ENCODE measurements around the gene IL1R2. TPM values are rescaled to one million over a fixed set of nuclear protein-coding genes. Genes with fewer than 3 reads are reported as not detected.
"Not testable (repeated sequence)": the region's sequence is repeated elsewhere in the genome, so short reads cannot be mapped to it uniquely, and the experiment has no call there.

IL1R2 gene
- total RNA-seq, 1 donor from 2014 or later = 19.0 TPM

DNA sequence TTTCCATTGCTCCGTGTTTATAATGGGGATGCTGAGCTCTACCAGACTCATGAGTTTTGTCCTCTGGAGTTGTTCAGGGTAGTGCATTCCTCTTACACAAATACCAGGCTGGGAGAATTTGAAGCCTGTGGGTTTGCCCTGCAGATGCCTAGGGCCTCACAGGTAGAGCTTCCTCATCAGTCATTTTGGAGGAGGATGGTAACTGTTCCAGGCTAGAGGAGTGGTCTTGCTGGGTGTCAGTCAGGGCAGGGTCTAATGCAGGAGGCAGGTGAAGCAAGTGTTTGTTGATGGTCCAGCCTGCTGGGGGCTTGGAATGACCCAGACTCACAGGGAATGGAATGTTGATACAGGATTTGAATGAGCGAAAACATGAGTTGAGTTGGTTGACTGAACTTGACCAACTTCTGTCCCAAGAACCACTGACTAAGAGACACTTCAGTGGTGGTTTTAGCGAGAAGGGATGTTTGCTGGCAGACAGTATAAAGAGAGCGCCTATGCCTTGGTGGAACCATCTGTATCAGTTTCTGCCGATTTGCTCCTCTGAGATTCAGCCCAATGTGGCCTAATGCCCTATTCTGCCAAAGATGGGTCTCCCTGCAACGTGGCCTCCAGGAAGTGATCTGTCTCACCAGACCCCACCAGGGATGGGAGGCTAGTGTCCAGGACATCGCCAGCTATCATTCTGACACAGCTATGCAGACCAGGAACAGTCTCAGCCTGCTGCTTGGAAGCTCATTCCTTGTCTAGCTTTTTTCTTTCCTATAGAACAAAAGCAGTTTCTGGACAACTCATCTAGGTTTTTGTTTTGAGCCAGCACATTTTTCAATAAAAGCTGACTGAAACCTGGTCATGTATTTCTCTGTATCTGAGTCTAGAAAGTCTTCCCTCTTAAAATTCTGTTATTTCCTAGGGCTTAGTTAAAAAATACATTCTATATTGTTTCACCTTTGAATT, 9.3 kb downstream of the IL1R2 start:
- no peak for ATAC-seq

DNA sequence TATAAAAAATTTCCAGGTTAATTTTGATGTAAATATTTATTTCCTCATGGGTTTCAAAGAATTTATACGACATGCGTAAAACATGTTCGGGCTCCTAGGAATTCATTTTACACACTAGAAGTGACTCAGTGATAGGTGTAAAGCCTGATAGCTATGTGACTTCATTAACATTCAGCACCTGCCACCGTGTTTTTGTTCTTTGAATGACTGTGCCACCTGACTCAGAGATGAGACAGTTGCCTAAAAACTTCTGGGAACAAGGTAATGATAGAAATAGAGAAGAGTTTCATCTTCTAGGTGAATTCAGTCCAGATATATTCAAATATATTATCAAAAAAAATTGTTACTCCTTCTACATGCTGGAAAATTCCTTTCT, 10.0 kb downstream of the IL1R2 start:
- ATAC-seq = peak; percentile 82

DNA sequence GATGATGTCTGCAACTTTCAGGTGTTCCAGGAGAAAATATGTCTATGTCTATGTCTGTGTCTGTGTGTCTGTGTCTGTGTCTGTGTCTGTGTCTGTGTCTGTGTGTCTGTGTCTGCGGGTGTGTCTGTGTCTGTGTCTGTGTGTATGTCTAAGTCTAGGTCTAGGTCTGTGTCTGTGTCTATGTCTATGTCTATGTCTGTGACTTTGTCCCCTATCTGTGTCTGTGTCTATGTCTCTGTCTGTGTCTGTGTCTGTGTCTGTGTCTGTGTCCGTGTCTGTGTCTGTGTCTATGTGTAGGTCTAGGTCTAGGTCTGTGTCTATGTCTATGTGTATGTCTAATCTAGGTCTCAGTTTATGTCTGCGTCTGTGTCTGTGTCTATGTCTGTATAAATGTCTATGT, 10.5 kb downstream of the IL1R2 start:
- no peak for ATAC-seq

DNA sequence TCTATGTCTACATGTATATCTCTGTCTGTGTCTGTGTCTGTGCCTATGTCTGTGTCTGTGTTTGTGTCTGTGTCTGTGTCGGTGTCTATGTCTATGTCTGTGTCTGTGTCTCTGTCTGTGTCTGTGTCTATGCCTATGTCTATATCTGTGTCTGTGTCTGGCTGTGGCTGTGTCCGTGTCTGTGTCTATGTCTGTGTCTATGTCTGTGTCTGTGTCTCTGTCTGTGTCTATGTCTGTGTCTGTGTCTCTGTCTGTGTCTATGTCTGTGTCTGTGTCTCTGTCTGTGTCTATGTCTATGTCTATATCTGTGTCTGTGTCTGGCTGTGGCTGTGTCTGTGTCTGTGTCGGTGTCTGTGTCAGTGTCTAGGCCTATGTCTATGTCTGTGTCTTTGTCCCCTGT, 11.1 kb downstream of the IL1R2 start:
- ATAC-seq = not testable (repeated sequence)

DNA sequence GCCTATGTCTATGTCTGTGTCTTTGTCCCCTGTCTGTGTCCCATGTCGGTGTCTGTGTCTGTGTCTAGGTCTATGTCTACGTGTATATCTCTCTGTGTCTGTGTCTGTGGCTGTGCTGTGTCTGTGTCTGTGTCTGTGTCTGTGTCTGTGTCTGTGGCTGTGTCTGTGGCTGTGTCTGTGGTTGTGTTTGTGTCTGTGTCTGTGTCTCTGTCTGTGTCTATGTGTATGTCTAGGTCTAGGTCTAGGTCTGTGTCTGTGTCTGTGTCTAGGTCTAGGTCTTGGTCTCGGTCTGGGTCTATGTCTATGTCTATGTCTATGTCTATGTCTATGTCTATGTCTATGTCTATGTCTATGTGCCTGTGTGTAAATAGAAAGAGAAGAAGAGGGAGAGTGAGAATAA, 11.9 kb downstream of the IL1R2 start:
- no peak for ATAC-seq

DNA sequence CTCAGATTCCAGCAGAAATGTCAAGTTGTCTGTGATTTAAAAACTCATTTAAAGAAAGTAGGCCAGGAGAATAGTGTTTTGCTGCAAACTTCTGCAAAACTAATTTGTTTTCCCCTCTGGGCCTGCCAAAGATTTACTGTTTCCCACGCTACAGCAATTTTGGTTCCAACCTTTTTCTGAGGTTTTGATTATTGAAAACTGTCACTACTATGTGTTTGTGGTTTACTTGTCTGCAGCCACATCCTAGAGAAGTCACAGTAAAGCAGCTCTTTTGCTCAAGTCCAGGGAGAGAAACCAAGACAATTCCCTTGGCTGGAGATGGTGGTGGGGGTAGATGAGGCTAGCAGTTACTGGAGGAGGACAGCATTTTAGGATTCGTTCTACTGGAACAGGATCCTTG, 12.8 kb downstream of the IL1R2 start:
- ATAC-seq = no peak

DNA sequence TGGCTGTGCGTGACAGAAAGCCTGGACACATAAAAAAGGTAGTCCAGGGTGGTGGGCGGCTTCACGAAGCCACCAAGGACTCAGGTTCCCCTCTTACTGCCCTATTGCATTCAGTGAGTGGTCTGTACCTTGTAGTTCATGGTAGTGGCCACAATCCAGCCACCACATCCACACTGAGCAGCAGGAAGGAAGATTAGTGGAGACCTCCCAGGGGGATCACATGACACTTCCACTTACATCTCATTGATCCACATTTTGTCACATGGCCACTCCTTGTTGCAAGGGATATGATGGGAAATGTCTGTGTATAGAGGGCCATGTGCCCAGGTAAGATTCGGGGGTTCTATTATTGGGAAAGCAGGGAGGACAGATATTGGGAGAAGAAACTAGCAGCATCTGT, 13.7 kb downstream of the IL1R2 start:
- no peak for ATAC-seq

DNA sequence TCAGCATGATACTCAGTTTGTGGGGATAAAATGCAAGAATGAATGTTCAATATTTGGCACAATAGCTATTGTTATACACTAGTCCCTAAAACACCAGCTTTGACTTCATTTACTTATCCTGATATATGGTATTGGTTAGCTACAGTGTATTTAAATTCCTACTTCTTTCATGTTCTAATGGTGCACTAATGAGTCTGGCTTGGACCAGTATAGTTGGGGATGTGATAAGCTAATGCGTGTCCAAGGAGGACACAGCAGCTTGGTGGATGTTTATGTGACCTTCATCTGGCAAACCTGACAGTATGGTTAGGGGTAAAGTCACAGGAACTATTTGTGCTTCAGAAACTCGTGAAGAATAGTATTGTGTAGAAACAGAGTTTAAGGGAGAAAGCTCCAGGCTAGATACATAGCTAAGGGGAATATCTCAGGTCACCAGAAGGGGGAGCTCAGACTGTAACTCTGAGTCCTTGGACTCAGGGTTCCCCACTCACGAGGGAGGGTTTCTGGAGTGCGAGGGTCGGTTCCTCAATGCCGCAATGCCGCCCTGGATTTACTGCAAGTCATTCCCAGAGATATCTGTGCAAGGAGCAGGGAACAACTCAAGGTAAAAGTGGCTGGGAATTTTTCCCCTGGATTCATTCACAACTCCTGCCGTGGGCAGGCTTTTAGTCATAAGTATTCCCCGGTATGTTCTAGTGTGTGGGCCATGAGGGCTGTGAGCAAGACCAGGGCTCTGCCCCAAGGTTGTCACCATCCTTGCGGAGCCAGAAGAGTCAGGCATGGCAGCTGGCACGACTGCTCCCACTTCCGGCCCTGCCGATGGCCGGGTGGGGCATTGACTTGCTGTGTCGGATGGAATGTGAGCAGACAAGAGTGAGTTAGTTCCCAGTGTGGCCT, 14.5 kb downstream of the IL1R2 start:
- ATAC-seq = peak; percentile 83

DNA sequence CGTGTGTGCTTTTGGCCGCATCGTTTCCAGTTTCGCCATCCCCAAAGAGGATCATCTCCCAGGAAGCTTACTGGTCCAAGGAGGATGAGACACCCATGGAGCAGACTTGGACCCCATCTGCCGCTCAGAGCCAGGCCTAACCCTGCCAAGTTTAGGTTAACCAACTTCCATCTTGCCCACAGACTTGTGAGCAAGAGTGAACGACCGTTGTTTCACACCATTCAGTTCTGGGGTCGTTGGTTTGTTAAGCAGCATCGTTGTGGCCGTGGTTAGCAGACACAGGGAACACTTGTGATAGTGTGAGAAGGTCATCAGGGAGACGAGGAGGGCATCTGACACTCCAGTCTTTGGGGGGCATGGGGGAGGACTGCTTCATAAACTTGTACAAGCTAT, 15.1 kb downstream of the IL1R2 start:
- no peak for ATAC-seq

DNA sequence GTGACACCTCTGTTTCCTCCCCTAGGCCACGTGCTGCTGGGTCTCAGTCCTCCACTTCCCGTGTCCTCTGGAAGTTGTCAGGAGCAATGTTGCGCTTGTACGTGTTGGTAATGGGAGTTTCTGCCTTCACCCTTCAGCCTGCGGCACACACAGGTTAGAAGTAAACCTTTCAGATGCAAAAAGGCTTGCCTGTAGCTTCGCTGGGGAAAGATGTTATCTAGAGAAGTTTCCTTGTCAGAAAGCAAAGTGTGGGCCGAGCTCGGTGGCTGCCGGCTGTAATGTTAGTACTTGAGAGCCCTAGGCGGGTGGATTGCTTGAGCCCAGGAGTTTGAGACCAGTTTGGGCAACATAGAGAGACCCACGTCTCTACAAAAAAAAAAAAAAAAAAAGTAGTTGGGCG, 16.7 kb downstream of the IL1R2 start:
- ATAC-seq = no peak

DNA sequence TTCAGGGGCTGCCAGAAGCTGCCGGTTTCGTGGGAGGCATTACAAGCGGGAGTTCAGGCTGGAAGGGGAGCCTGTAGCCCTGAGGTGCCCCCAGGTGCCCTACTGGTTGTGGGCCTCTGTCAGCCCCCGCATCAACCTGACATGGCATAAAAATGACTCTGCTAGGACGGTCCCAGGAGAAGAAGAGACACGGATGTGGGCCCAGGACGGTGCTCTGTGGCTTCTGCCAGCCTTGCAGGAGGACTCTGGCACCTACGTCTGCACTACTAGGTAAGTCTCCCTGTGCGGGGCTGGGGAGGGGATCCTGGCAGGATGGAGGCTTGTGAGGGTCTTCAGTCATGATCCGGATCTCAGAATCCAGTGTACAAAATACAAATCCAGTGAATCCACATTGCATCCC, 17.8 kb downstream of the IL1R2 start:
- ATAC-seq = no peak

DNA sequence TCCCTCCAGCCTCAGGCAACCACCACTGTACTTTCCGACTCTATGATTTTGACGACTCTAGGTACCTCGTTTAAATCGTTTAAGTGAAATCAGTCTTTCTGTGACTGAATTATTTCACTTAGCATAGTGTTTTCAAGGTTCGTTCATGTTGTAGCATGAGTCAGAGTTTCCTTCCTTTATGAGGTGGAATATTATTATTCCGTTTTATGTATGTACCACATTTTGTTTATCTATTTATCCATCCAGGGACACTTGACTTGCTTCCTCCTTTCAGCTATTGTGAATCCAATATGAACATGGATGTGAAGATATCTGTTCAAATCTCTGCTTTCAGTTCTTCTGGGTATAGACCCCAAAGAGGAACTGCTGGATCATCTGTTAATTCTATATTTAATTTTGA, 19.1 kb downstream of the IL1R2 start:
- ATAC-seq = no peak

DNA sequence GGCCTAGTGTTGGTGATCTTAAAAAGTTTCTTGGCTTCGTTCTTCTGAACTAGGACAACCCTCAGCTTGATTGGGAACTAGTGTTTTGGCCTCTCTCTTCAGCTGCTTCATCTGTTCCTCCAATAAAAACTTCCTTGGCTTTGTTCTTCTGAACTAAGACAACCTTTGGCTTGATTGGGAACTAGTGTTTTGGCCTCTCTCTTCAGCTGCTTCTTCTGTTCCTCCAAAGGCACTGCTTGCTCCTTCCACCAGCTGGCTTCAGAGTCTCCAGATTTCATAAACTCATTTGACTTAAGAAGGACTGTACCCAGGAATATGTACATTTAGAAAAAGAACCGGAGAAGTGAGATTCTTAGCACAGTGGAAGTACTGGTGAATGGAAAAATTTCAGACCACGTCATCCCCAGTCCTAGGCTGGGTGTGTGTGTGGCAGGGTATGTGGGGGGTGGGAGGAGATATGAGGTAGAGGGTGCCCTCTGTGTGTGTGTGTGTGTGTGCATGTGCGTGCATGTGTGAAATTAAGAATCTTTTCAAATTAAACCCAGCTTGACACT, 20.4 kb downstream of the IL1R2 start:
- ATAC-seq = no peak

DNA sequence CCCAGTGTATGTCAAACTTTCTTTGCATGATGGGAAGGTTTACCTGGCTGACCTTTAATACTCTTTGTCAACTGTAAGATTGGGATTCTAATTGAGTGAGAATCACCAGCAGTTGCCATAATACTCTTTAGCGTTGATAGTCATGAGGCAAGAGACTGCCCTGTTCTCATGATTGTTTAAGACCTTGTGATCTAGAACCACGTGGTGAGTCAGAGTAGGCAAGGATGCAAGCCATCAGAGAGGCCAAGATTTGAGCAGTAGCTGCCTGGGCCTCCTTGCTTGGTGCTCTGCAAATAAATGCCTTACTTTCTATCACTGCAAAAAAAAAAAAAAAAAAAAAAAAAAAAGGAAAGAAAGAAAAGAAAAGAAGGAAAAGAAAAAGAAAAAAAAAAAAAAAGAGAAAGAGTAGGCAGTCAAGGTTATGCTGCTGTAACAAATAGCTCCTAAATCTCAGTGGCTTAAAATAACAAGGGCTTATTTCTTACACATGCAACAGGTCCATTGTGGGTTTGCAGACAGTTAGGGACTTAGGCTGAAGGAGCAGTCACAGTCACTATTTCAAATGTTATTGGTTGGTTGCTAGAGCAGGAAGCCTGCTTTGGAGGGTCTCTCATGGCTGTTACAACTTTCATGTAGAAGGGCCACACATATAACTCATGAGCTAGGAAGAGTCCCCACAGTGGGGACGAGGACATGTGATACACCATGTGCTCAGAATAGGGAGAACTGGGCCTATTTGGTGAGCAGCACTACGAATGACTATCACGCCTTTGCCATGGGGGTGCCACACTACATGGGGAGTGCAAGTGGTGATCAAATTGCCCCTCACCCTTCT, 21.7 kb downstream of the IL1R2 start:
- no peak for ATAC-seq

DNA sequence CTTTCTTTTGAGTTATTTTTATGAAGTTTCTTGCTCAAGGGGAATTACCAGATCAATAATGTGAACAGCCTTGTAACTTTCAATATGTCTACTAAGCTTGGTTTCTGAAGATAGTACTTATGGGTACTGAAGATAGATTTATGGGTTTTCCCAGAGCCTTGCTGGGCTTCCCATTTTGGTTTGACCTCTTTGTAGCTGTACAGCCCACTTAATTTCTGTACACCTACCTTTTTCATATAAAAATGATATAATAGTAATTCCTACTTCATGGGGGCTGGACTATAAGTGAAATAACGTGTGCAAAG, 22.2 kb downstream of the IL1R2 start:
- no peak for ATAC-seq

DNA sequence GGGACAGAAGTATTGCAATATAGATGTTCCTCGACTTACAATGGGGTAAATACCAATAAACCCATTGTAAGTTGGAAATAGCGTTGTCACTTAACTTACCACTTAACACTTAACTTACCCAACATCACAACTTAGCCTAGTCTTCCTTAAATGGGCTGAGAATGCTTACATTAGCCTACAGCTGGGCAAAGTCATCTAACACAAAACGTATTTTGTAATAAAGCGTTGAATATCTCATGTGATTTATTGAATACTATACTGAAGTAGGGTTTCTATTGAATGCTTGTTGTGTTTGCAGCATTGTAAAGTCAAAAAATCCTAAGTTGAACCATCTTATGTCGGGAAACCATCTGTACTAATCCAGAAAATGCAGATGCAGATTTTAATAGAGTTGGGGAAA, 23.6 kb downstream of the IL1R2 start:
- ATAC-seq = no peak

DNA sequence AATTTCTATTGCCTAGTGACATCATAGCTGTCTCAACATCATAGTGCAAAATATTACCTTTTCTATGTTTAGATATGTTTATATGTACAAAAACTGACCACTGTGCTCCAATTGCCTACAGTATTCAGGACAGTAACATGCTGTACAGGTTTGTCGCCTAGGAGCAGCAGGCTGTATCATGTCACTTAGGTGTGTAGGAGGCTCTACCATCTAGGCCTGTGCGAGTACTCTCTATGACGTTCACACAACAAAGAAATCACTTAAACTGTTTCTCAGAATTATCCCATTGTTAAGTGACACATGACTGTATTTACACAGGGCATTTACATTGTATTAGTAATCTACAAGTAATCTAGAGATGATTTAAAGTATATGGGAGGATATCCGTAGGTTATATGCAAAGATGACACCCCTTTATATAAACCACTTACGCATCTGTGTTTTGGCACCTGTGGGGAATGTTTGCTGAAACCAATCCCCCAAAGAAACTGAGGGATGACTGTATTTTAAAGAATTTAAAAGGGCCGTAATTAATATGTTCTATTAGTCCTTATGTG, 24.7 kb downstream of the IL1R2 start:
- ATAC-seq = peak; percentile 90

DNA sequence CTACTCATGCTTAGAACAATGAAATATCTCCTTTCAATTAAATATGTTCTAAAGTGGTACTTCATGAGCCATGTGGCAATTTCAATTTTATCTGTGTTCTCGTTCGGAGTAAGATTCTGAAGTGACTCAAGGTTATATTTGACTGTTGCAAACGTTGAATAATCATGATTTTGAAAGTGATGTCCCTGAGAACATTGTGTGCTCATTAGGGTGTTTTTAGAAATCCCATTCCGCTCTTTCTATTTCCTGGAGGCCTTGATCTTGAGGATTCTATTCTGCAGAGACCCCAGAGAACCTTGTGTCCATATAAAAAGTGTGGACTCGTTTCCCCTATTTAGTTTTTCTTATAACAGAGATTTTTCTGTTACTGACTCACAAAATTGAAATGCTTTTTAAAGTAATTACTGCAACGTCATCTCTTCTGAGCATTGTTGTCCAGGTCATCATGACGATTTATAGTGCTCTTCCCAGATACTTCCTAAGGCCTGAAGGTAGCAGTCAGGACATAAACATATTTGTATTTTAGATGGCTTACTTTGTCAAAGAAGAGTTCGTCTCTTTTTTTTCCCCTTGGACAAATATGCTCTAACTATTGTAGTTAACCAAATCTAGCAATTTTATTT, 27.2 kb downstream of the IL1R2 start:
- ATAC-seq = no peak

DNA sequence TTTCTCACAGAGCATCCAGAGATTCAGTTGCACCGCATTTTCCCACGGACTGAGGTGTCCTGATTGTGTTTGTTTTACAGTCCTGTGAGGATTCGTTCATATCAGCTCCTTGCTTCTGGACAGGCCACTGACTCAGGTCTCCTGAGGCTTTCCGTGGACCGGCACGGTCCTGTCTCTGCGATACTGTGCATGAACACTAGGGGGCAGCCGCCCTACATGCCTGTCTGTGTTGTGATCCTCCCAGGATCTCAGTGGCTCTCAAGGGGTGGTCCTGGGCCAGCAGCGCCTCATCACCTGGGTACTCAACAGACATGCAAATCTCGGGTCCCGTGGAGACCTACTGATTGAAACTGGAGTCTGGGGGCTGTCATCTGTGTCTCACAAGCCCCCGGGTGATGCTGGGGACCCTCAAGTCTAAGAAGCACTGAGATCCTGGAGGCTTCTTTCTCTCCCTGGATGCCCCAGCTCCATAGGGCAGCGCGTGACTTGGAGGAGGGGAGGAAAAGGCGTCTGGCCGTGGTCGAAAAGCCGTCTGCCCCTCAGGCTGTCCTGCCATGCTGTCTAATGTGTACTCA, 28.9 kb downstream of the IL1R2 start:
- peak; percentile 90 for ATAC-seq

DNA sequence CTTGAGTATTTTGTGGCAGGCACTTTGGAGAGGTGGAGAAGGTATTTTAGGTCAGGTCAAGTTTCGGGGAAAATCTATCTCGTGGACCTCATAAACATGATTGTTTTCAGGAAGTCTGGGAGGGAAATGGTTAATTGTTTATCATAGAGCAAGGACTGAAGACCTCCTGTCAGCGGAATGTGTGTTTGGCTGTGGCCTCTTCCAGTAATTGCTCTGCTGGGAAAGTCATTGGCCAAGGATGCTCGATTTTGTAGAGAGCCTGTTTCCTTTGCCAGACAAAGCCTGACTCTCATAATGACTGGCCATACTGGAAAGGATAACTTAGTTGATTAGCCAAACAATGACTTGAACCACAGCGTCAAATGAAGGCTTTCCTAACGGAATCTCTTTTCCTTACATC, 30.0 kb downstream of the IL1R2 start:
- no peak for ATAC-seq

DNA sequence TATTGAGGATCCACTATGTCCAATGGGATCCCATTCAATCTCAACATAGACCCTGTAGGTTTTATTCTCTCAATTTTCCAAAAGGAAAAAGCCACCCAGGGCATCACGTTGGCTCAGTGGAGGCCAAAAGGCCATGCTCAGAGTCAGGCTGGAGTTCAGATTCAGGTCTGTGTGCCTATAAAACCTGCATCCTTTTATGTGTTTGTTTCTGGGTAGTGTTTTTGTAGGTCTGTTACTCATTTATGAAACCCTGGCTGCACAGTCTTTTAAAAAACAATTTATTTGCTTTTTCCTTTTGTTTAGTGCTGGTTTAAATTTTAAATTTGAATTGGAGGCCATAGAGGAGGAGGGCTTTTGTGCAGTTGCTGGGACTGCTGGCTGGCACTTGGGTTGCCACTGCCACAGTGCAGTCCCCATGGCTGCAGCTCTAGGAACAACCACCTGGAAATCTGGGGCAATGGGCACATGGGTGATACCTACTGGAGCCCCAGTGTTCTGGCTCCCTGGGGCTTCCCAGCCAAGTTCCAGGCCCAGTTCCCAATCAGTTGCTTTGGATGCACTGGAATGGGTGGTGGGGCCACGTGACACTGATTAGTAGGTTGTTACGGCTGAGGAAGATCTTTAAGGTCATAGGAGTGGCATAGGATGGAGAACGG, 31.3 kb downstream of the IL1R2 start:
- no peak for ATAC-seq

All from esophagus mucosa (tissue), 1 donor.